Hepatocyte (in vitro differentiated cells): ENCODE data around the gene PITX1. TPM values are rescaled to one million over a fixed set of nuclear protein-coding genes. Genes with fewer than 3 reads are reported as not detected.

Experiments used
- DNase-seq: peaks from one replicate; pipeline ENCODE4 v3.0.0-alpha.2; 2016; ENCODE audit warnings: low spot score
- H2AFZ ChIP-seq: fragments of 200-600 bp; sonication (generic); 2 replicates; pipeline ENCODE4 v1.6.0; 2016; ENCODE audit warnings: antibody characterized with exemption, mild to moderate bottlenecking
- H3K27ac ChIP-seq: fragments of 200-600 bp; sonication (generic); 2 replicates; pipeline ENCODE4 v1.5.1; 2016; ENCODE audit warnings: mild to moderate bottlenecking
- H3K27me3 ChIP-seq: fragments of 200-600 bp; sonication (generic); 2 replicates; pipeline ENCODE4 v1.6.1; 2016
- H3K36me3 ChIP-seq: fragments of 200-600 bp; sonication (generic); replicated peaks from 2 replicates; pipeline ENCODE4 v1.5.1; 2016; ENCODE audit warnings: low read depth; ENCODE audit not compliant: insufficient read depth
- H3K4me1 ChIP-seq: fragments of 200-600 bp; sonication (generic); 2 replicates; pipeline ENCODE4 v1.5.1; 2016; ENCODE audit warnings: mild to moderate bottlenecking, moderate library complexity; ENCODE audit not compliant: insufficient read depth
- H3K4me2 ChIP-seq: fragments of 200-600 bp; sonication (generic); 2 replicates; pipeline ENCODE4 v1.6.0; 2016
- H3K4me3 ChIP-seq: fragments of 200-600 bp; sonication (generic); 2 replicates; pipeline ENCODE4 v1.5.1; 2016; ENCODE audit warnings: mild to moderate bottlenecking
- H3K79me2 ChIP-seq: fragments of 200-600 bp; sonication (generic); 2 replicates; pipeline ENCODE4 v1.6.0; 2017; ENCODE audit warnings: mild to moderate bottlenecking
- H3K9me2 ChIP-seq: fragments of 200-600 bp; sonication (generic); replicated peaks from 2 replicates; pipeline ENCODE4 v1.6.0; 2017; ENCODE audit warnings: mild to moderate bottlenecking; ENCODE audit not compliant: insufficient read depth
- H3K9me3 ChIP-seq: fragments of 200-600 bp; sonication (generic); 2 replicates; pipeline ENCODE4 v1.5.1; 2016; ENCODE audit warnings: low read depth, mild to moderate bottlenecking
- H4K20me1 ChIP-seq: fragments of 200-600 bp; sonication (generic); 2 replicates; pipeline ENCODE4 v1.6.0; 2016; ENCODE audit warnings: mild to moderate bottlenecking; ENCODE audit not compliant: insufficient read depth, poor library complexity, severe bottlenecking
- EZH2 ChIP-seq: fragments of 200-600 bp; sonication (generic); IDR thresholded peaks from 2 replicates; pipeline ENCODE4 v1.6.1; 2016; ENCODE audit warnings: antibody characterized with exemption, mild to moderate bottlenecking, borderline replicate concordance
- EZH2phosphoT487 ChIP-seq: fragments of 200-600 bp; sonication (generic); IDR thresholded peaks from one replicate; pipeline ENCODE4 v1.6.1; 2018; ENCODE audit warnings: antibody characterized with exemption, mild to moderate bottlenecking, low read depth, moderate library complexity; ENCODE audit not compliant: unreplicated experiment, severe bottlenecking
- WGBS: methylation state at CpG from one replicate; pipeline ENCODE4 v1.1.6; 2016; ENCODE audit warnings: low lambda C conversion rate; ENCODE audit errors: missing lambda C conversion rate; 5-methylcytosine and 5-hydroxymethylcytosine counted together
- polyA plus RNA-seq: library from polyadenylated mRNA; unstranded; fragments of >200 nt; fragmentation: Nextera tagmentation; extraction: Ambion mirVana; gene quantifications from 2 replicates; pipeline ENCODE4 v1.2.1, GENCODE V29; 2016
- total RNA-seq: library from RNA; depleted of rRNA; stranded (reverse); fragments of >200 nt; gene quantifications from 2 replicates; pipeline ENCODE4 v1.2.3, GENCODE V29; 2014
- TF ChIP-seq, protein P1 (sequence below): fragments of 200-600 bp; sonication (generic); IDR thresholded peaks from 2 replicates; pipeline ENCODE4 v1.5.1; 2016; ENCODE audit warnings: antibody characterized with exemption, mild to moderate bottlenecking; ENCODE audit not compliant: poor library complexity

Gene PITX1
- total and polyA plus RNA-seq, 2 experiments from 2014 or later = 64.9 to 141 TPM

DNA sequence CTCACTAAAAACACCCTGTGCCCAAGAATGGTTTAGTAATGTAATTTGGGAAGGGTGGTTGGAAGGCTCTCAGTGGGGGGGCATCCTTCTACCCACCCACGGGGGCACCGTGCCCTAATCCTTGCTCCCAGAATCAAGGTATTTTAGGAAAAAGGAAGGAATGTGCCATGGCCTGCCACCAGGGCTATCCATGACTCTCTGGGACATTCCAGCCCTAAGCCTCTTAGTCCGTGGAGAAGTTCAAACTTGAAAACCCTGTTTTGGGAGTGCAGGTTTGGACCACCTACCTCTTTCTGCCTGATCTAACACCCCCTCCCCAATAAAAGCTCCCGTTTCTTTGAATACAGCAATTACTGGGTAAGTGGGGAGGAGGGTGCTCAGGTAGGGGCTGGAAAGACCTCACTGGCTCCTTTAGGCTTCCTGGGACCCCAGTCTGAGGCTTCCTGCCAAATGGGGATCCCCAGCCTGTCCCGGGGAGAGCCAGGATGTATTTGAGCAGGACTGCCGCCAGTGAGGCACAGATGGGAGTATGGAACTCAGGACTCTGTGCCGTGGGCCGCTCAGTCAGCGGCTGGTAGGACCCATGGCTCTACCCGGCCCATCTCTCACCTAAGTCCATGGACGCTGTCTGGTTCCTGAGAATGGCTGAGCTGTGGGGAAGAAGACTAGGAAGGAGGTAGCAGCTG is 3.6 kb upstream of the PITX1 start:
- Histone ChIP-seq H2AFZ (no peak overlapping the region), H3K79me2 (peaks cover 56% of the 10 kb centered on the region), H3K36me3 (no peaks in the 10 kb centered on the region), H3K9me3 (no peaks in the 10 kb centered on the region), H3K4me1 (peaks cover 33% of the 10 kb centered on the region), H3K27me3 (peaks cover 64% of the 10 kb centered on the region), H3K9me2 (no peaks in the 10 kb centered on the region), H3K27ac (no peak overlapping the region), H3K4me2 (peak overlapping the region; percentile 97), H3K4me3 (no peak overlapping the region), H4K20me1 (peaks cover 9% of the 10 kb centered on the region)
- 49% methylated on average over 11 of the region's 11 CpGs for WGBS
- DNase-seq = no peak
- TF ChIP-seq EZH2 = no peak
- no peak for TF ChIP-seq EZH2phosphoT487
- TF ChIP-seq, protein P1, sequence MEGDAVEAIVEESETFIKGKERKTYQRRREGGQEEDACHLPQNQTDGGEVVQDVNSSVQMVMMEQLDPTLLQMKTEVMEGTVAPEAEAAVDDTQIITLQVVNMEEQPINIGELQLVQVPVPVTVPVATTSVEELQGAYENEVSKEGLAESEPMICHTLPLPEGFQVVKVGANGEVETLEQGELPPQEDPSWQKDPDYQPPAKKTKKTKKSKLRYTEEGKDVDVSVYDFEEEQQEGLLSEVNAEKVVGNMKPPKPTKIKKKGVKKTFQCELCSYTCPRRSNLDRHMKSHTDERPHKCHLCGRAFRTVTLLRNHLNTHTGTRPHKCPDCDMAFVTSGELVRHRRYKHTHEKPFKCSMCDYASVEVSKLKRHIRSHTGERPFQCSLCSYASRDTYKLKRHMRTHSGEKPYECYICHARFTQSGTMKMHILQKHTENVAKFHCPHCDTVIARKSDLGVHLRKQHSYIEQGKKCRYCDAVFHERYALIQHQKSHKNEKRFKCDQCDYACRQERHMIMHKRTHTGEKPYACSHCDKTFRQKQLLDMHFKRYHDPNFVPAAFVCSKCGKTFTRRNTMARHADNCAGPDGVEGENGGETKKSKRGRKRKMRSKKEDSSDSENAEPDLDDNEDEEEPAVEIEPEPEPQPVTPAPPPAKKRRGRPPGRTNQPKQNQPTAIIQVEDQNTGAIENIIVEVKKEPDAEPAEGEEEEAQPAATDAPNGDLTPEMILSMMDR = no peak

DNA sequence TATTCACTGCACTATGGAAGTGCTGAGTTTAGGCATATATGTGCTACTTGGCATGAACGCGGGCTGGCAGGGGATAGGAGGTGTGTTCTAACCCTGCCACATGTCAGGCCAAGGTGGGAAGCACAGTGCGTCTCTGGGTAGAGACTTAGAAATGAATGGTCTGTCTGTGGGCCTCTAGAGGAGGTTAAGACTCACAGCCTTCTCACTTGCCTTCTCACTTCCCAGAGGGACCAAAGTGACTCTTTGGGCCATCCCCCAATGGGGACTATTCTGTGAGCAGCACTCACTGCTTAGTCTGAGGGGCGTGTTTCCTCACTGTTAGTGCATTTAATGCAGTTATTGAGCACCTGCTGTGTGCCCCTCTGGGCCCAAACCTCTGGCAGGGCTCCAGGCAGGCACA is 2.4 kb upstream of the PITX1 start:
- no peak overlapping the region for H3K4me3 ChIP-seq
- DNase-seq = no peak
- H3K27me3 ChIP-seq = peaks cover 67% of the 10 kb centered on the region
- H3K9me3 ChIP-seq = no peaks in the 10 kb centered on the region
- 71% methylated on average over 4 of the region's 4 CpGs for WGBS
- H4K20me1 ChIP-seq = peaks cover 18% of the 10 kb centered on the region
- no peak overlapping the region for H2AFZ ChIP-seq
- no peak overlapping the region for H3K27ac ChIP-seq
- H3K79me2 ChIP-seq = peaks cover 69% of the 10 kb centered on the region
- H3K9me2 ChIP-seq = no peaks in the 10 kb centered on the region
- H3K4me2 ChIP-seq = no peak overlapping the region
- H3K36me3 ChIP-seq = no peaks in the 10 kb centered on the region
- H3K4me1 ChIP-seq = peaks cover 33% of the 10 kb centered on the region
- TF ChIP-seq EZH2 (no peak), EZH2phosphoT487 (no peak)
- TF ChIP-seq, protein P1 = no peak

DNA sequence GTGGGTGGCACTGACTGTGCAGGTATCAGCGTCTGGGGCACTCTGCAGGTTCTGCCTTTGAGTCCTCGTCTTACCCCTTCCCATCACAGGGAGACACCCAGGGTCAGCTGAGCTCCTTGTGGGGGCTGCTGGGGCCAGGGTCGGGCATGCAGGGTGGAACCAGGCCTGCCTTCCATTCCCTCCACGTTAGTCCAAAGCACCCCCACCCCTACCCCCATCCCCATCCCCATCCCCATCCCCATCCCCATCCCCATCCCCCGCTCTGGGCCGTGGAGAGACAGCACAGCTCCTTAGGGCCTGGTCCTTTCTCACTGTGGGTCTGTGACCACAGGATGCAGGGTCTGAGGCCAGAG is 1.6 kb upstream of the PITX1 start:
- Histone ChIP-seq H3K27ac (peak overlapping the region; percentile 97), H3K4me3 (no peak overlapping the region), H3K9me3 (no peaks in the 10 kb centered on the region), H3K4me2 (peak overlapping the region; percentile 84), H2AFZ (no peak overlapping the region), H3K4me1 (peaks cover 33% of the 10 kb centered on the region), H3K36me3 (no peaks in the 10 kb centered on the region), H4K20me1 (peaks cover 18% of the 10 kb centered on the region), H3K79me2 (peaks cover 76% of the 10 kb centered on the region), H3K9me2 (no peaks in the 10 kb centered on the region), H3K27me3 (peaks cover 65% of the 10 kb centered on the region)
- DNase-seq = no peak
- no peak for TF ChIP-seq EZH2phosphoT487
- no peak for TF ChIP-seq EZH2
- TF ChIP-seq, protein P1 = no peak
- 79% methylated on average over 6 of the region's 6 CpGs for WGBS
